Measurements from ENCODE around the gene HK1.
"Not testable (repeated sequence)": the region's sequence is repeated elsewhere in the genome, so short reads cannot be mapped to it uniquely, and the experiment has no call there.

HK1 gene

GRCh38 chr10:69328888-69329287 lies 50.6 kb downstream of the HK1 start:
- DNase-seq = not testable (repeated sequence)

GRCh38 chr10:69329721-69330178 lies 51.5 kb downstream of the HK1 start:
- DNase-seq = no peak

DNA sequence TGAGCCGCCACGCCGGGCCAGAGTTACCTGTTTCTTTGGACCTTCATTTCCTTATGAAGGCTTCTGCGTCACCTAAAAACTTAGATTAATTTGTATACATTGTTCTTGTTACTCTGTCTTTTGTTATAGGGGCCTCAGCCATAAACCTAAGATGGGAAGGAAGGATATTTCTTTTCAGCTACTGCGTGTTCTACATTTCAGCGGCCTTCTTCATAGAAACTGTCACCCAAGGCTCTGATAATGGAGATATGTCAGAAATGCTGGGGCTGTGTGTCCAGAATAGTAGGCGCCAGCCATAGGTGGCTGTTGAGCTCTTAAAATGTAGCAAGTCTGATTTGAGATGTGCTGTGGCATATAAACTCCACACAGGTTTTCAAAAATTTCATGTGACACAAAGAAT lies 52.9 kb downstream of the HK1 start:
- DNase-seq = no peak

DNA sequence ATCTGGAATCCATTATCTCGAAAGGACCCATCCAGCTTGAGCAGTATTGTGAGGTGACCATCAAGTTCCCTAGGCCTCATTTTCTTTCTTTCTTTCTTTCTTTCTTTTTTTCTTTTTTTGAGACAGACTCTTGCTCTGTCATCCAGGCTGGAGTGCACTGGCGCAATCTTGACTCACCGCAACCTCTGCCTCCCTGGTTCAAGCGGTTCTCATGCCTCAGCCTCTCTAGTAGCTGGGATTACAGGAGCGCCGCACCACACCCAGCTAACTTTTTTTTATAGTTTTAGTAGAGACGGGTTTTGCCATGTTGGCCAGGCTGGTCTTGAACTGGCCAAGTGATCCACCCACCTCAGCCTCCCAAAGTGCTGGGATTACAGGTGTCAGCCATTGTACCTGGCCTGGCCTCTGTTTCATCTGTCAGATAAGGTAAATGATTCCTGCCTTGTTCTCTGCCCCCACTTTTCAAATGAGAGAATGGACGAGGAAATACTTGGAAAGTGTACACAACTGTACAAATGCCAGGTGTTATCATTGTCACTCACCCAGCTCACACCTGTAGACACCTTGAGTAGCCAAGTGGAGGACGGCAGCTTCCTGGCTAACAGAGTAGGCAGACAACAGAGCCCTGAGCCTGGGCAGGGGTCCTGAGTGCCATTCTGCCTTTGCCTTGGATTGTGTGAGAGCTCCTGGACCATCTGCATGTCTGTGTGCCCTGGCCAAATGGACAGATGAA lies 54.1 kb downstream of the HK1 start:
- DNase-seq = no peak

GRCh38 chr10:69333205-69333604 lies 54.9 kb downstream of the HK1 start:
- DNase-seq = peak; percentile 60

GRCh38 chr10:69333865-69334301 lies 55.6 kb downstream of the HK1 start:
- DNase-seq = not testable (repeated sequence)

- DNase-seq = no peak
These were observed 56.2 kb downstream of the HK1 start for GRCh38 chr10:69334302-69335062.

DNA sequence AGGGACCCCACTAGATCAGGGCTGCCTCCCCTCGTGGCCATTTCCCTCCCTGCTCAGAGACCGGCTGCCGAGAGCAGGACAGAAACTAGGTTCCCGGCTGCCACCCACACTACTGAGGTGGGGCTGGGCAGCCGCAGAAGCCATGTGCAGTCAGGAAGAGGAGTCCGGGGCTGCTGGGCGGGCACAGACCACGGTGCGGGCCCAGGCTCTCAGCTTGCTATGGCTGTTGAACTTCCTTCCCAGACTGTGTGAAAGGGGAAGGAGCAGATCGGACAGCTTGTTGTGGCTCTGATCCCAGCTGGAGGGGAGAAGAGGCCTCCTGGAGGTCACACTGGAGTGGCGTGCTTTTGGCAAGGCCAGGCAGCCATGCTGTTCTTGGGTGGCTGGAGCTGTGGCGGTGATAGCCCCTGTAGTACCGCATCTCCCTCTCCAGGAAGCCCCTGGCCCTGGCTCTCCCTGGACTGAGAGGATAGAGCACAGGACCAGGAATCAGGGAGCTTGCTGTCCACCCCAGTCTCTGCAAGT lies 56.8 kb downstream of the HK1 start:
- DNase-seq = no peak

GRCh38 chr10:69335613-69336012 lies 57.3 kb downstream of the HK1 start:
- DNase-seq = no peak

DNA sequence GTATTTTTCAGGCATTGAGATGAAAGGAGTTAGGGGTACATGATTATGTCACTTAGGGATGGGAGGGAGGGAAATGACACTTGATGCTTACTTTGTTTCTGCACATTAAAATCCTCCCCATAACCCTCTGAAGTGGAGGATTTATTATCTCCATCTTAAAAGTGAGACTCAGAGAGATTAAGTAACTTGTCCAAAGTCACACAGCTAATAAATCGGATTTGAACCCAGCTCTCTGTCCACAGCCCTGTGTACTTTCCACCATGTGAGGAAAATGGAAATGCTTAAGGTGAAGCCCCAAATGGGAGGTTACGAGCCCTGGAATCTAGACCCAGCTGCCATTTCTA lies 58.6 kb downstream of the HK1 start:
- DNase-seq = no peak

GRCh38 chr10:69337296-69338132 lies 59.2 kb downstream of the HK1 start:
- DNase-seq = peak; percentile 85

- DNase-seq = no peak
These were observed 59.8 kb downstream of the HK1 start for GRCh38 chr10:69338133-69338456.

DNA sequence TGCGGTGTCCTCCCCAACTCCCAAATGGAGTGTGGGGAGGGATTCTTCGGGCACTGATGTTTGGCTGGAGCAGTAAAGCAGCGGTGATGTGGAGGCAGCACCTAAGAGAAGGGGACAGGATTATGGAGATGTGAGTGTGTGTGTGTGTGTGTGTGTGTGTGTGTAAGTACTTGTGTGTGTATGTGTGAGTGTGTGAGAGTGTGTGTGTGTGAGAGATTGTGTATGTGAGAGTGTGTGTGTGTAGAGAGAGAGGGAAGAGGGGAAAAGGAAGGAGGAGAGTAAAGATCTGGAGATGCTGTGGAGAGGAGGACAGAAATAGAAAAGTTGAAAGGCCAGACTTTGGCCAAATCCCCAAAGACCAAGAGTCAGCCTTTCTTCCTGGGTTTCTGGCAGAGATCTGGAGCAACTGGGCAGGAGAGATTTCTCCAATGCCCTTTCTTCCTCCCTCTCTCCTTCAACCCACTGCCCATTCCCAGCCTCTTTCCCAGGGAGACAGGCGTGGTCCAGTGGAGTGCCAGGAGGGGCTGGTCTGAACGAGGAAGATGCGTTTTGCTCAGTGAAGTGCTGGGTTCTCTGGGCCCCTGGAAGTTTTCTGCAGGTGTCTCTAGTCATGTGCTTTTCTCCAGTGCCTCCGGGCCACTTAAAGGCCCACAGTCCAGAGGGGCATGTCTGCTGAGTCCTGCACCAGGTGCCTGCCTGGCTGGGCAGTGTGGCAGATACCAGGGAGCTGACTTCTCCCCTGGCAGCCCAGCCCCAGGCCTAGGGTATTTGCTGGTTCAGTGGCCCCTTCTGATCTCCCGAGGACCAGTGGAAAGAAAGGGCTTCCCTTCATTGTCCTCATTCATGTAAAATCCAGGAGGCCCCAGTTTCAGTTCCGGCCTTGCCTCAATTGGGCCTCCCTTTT lies 60.5 kb downstream of the HK1 start:
- no peak for DNase-seq

DNA sequence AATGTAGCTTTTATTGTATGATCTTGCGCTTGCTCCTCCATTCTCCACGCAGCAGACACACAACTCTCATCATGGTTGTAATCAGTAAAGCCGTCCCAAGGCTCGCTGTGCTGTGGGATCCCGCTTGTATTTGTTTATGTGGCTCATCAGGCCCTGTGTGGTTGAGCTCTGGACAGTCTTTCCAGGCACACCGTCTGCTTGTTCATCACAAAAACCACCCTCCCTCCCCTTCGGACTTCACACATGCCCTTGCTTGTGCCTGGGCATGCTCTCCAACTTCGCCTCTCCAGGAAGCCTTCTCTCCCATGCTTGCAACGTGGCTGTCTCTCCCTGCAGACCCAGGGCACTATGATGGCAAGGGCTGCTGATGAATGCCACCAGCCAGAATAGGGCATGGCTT lies 62.4 kb downstream of the HK1 start:
- DNase-seq = no peak

- DNase-seq = no peak
These were observed 65.6 kb downstream of the HK1 start for GRCh38 chr10:69343905-69344304.

GRCh38 chr10:69344591-69345252 lies 66.4 kb downstream of the HK1 start:
- DNase-seq = no peak

GRCh38 chr10:69345402-69345801 lies 67.1 kb downstream of the HK1 start:
- no peak for DNase-seq

- DNase-seq = peak; percentile 22
These were observed 67.7 kb downstream of the HK1 start for GRCh38 chr10:69345890-69346474.

DNA sequence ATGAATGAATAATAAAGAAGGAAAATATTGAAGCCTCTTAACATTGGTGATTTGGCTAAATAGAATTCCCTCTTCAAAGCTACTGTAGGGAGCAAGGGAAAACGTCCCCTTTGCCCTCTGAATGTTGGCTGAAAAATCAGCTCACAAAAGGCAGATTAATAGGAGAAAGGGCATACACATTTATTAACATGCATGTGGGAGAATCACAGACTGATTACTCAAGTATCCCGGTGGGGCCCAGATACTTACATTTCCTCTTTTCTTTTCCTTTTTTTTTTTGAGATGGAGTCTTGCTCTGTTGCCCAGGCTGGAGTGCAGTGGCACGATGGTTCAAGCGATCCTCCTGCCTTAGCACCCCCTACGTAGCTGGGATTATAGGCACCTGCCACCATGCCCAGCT lies 68.5 kb downstream of the HK1 start:
- no peak for DNase-seq

- peak; percentile 95 for DNase-seq
These were observed 70.7 kb downstream of the HK1 start for GRCh38 chr10:69348816-69349541.

GRCh38 chr10:69349542-69349888 lies 71.2 kb downstream of the HK1 start:
- no peak for DNase-seq

All from fibroblast of skin of right biceps (primary cell).